Adrenal gland (tissue), 5 donors: ENCODE results near the gene AOC2.

Source experiments
- CTCF ChIP-seq, 6 experiments: fragments of 450-650 bp in 4 of 6; fragments of 200-600 bp in 2 of 6; sonication (generic) in 1 of 6; IDR thresholded peaks; 1 replicate in 5 of 6; 2 replicates in 1 of 6; pipeline versions ENCODE4 v1.5.1 to v1.8.0; 2016 to 2021; ENCODE audit warnings: antibody characterized with exemption in 6 of 6, mild to moderate bottlenecking in 2 of 6, moderate library complexity in 1 of 6
- POLR2A ChIP-seq, 2 donors: fragments of 450-650 bp; IDR thresholded peaks; one replicate each; pipeline ENCODE4 v1.6.1; 2017; ENCODE audit warnings: antibody characterized with exemption in 2 of 2, mild to moderate bottlenecking in 2 of 2, moderate library complexity in 1 of 2
- donor health status: DM: no; HTN: no; CAD: no.

GRCh38 chr17:42853968-42854790 is 9.8 kb downstream of the AOC2 start:
- no peak for TF ChIP-seq CTCF (IDR thresholded peaks at IDR 0.05)
- no peak for TF ChIP-seq POLR2A (IDR thresholded peaks at IDR 0.05)
